Progenitor cell of endocrine pancreas (in vitro differentiated cells): ENCODE measurements around the gene TTC23L. TPM values are rescaled to one million over a fixed set of nuclear protein-coding genes. Genes with fewer than 3 reads are reported as not detected.

Experiments
- DNase-seq: peaks from one replicate; pipeline ENCODE4 v3.0.0; 2021; ENCODE audit warnings: low spot score; ENCODE audit not compliant: unreplicated experiment
- H3K27ac Mint-ChIP-seq: 2 replicates; pipeline ENCODE4 v1.8.0; 2021; ENCODE audit warnings: mild to moderate bottlenecking, moderate library complexity, mixed read lengths
- H3K27me3 Mint-ChIP-seq: 2 replicates; pipeline ENCODE4 v1.8.0; 2021; ENCODE audit warnings: mixed read lengths
- H3K36me3 Mint-ChIP-seq: 2 replicates; pipeline ENCODE4 v1.8.0; 2022; ENCODE audit warnings: mixed read lengths; ENCODE audit not compliant: insufficient read depth
- H3K4me1 Mint-ChIP-seq: 2 replicates; pipeline ENCODE4 v1.8.0; 2021; ENCODE audit warnings: low read depth, mixed read lengths
- H3K4me3 Mint-ChIP-seq: 2 replicates; pipeline ENCODE4 v1.8.0; 2021; ENCODE audit warnings: low read depth, mild to moderate bottlenecking, moderate library complexity, mixed read lengths
- H3K9me3 Mint-ChIP-seq: 2 replicates; pipeline ENCODE4 v1.8.0; 2021; ENCODE audit warnings: low read depth, mixed read lengths
- total RNA-seq: library from RNA; stranded (reverse); gene quantifications from 2 replicates; pipeline ENCODE4 v1.2.1, GENCODE V29; 2021
- TF ChIP-seq, protein P1 (sequence below): fragments of 200-600 bp; sonication (generic); IDR thresholded peaks from one replicate; pipeline ENCODE4 v1.5.0; 2021; ENCODE audit warnings: antibody characterized with exemption, mild to moderate bottlenecking; ENCODE audit not compliant: unreplicated experiment

TTC23L gene
- total RNA-seq, 1 donor from 2014 or later: 2.8 TPM

DNA sequence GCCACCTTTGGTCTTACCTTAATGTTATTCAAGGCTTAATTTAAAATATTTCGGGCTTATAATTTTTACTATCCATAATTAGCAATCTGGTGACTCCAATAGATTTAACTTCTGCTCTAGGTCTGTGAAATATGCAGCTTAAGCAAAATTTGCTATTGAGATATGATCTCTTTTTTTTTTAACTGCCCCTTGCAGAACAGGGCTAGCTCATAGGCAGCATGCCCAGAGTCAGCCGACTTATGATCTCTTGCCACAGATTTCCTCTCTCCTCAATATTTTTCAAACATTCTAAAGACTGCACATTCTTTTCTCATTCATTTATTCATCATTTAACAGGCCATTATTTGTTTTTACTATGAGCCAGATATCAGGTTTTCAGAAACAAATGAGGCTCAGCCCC, 4.5 kb downstream of the TTC23L start:
- Mint-ChIP-seq H3K27me3 (no peaks in the 10 kb centered on the region), H3K4me3 (no peak overlapping the region), H3K36me3 (peaks cover 9% of the 10 kb centered on the region), H3K4me1 (peaks cover 2% of the 10 kb centered on the region), H3K9me3 (peaks cover 4% of the 10 kb centered on the region), H3K27ac (no peak overlapping the region)
- TF ChIP-seq, protein P1, sequence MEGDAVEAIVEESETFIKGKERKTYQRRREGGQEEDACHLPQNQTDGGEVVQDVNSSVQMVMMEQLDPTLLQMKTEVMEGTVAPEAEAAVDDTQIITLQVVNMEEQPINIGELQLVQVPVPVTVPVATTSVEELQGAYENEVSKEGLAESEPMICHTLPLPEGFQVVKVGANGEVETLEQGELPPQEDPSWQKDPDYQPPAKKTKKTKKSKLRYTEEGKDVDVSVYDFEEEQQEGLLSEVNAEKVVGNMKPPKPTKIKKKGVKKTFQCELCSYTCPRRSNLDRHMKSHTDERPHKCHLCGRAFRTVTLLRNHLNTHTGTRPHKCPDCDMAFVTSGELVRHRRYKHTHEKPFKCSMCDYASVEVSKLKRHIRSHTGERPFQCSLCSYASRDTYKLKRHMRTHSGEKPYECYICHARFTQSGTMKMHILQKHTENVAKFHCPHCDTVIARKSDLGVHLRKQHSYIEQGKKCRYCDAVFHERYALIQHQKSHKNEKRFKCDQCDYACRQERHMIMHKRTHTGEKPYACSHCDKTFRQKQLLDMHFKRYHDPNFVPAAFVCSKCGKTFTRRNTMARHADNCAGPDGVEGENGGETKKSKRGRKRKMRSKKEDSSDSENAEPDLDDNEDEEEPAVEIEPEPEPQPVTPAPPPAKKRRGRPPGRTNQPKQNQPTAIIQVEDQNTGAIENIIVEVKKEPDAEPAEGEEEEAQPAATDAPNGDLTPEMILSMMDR: no peak
- no peak for DNase-seq

DNA sequence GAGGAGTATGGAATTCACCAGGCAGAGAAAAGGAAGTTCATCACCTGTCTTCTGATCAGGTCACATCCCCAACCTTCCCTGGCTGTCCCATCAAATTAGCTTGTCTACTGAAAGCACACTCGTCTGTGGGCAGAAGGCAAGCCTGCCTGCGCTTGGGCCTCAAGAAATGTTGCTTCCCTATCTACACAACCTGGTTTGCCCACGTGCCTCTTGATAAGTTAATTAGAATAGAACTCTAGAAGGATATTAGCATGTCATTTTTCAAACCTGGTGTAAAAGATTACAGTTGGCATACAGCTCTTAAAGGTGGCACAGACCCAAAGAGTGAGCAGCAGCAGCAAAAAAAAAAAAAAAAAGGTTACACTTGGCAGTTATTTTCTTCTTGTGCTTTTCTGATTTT, 5.1 kb downstream of the TTC23L start:
- Mint-ChIP-seq H3K4me1 (no peaks in the 10 kb centered on the region), H3K36me3 (peaks cover 11% of the 10 kb centered on the region), H3K27me3 (no peaks in the 10 kb centered on the region), H3K27ac (no peak overlapping the region), H3K9me3 (peaks cover 6% of the 10 kb centered on the region), H3K4me3 (no peak overlapping the region)
- DNase-seq: no peak
- TF ChIP-seq, protein P1: no peak

DNA sequence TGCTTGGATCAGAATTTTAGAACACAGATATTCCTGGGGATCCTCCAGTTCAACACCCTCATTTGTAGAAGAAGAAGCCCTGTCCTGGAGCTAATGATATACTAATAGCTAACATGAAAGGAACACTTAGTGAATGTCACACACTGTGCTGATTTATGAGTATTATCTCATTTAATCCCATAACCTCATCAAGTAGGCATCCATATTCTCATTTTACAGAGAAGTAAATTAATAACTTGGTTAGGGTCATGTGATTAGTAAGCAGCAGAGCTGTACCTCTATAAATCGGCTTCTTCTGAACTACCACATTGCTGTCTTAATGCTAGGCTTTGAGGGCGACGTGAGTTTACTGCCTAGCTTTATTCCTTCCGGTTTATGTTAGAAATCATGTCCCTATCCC, 6.0 kb downstream of the TTC23L start:
- Mint-ChIP-seq H3K9me3 (peaks cover 6% of the 10 kb centered on the region), H3K27me3 (no peaks in the 10 kb centered on the region), H3K27ac (no peak overlapping the region), H3K4me3 (no peak overlapping the region), H3K36me3 (peaks cover 16% of the 10 kb centered on the region), H3K4me1 (no peaks in the 10 kb centered on the region)
- DNase-seq: no peak
- TF ChIP-seq, protein P1: no peak

DNA sequence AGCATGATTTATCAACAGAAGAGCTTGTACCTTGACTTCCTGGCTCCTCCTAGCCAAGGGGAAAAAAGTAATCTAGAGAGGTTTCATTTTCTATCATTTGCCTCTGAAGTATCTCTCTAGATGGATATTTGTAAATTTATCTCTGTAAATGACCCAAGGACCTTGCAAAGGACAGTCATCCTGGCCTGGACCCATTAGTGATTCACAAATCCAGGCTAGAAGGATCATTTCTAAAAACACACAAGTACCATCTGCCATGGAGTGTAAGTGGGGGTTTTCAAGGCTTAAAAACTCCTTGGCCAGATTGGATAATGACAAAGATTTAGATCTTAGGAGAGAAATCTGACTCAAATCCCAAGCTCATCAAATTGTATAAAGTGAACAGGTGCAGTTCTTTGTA, 8.1 kb downstream of the TTC23L start:
- Mint-ChIP-seq H3K27me3 (no peaks in the 10 kb centered on the region), H3K9me3 (peaks cover 6% of the 10 kb centered on the region), H3K27ac (no peak overlapping the region), H3K4me3 (no peak overlapping the region), H3K36me3 (peaks cover 18% of the 10 kb centered on the region), H3K4me1 (no peaks in the 10 kb centered on the region)
- DNase-seq: no peak
- TF ChIP-seq, protein P1: no peak

DNA sequence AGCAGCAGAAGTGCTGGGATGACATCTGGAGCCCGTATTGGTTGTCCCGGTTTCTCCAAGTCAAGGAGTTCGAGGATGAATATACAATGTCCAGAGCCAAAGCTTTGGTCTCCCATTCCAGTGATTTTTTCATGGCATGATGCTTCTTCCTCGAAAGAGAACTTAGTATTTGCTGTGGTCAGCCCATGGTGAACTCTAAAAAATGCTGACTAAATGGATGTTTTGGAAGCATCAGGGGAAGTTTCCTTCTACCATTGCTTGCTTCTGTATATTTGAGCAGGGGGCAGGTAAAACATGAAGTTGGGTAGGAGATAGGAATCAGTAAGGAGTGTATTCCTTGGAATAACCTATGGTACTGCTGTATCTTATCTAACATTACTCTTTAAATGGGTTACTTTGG, 8.6 kb downstream of the TTC23L start:
- Mint-ChIP-seq H3K27ac (no peak overlapping the region), H3K27me3 (no peaks in the 10 kb centered on the region), H3K9me3 (peaks cover 6% of the 10 kb centered on the region), H3K4me1 (no peaks in the 10 kb centered on the region), H3K4me3 (no peak overlapping the region), H3K36me3 (peaks cover 20% of the 10 kb centered on the region)
- no peak for DNase-seq
- TF ChIP-seq, protein P1: no peak
